Stimulated activated CD8-positive, alpha-beta memory T cell treated with anti-CD3 and anti-CD28 coated beads, Interleukin-12 subunit alpha, Interleukin-12 subunit beta, amount 100 ng/mL, for 1 hour (primary cell): ENCODE results near the gene LEO1.
"Not testable (repeated sequence)": the region's sequence is repeated elsewhere in the genome, so short reads cannot be mapped to it uniquely, and the experiment has no call there.

Experiments used
- DNase-seq: peaks from one replicate; pipeline ENCODE4 v3.0.0-alpha.2; 2020; ENCODE audit warnings: low read depth

The LEO1 gene

DNA sequence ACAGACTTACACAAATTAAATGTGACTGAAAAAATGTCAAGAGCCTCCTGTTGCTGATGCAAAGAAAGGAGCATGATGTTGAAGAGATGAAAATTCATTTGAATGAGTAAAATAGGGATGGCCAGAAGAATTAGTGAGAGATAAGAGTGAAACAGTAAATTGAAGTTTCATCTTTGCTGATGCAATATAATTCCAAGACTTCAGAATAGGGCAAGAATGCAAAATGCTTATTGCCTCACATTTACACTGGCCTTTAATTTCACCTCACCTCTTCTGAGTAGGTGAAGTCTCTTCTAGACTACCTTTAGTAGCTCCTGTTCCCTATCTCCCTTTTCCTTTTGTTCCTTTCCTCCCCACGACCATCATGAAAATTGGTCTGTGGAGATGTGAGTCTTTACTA, 32.1 kb upstream of the LEO1 start:
- no peak for DNase-seq

DNA sequence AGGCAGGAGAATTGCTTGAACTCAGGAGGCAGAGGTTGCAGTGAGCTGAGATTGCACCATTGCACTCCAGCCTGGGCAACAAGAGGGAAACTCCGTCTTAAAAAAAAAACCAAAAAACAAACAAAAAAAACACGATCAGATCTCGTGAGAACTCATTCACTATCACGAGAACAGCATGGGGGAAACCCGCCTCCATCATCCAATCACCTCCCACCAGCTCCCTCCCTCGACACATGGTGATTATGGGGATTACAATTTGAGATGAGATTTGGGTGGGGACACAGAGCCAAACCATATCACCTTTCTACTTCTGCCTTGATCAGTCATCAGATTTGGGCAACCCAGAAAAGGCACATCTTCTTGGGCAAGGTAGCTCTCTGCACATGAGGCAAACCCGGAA, 31.5 kb upstream of the LEO1 start:
- DNase-seq, result not testable (repeated sequence)

DNA sequence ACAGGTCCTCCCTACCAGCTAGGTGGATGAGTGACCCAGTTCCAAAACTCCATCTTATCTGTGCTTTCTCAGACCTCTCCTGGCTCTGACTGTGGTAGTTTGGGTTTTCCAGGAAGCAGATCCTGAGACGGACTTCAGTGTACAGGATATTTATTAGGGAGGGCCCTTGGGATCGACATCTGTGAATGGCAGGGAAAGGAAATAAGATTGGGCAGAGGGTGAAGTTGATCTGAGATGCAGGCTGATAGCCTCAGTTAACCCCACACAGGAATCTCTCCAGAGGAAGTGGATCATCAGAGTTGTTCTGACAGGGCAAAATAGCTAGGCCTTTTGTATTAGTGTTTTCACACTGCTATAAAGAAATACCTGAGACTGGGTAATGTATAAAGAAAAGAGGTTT, 30.8 kb upstream of the LEO1 start:
- DNase-seq, result no peak

DNA sequence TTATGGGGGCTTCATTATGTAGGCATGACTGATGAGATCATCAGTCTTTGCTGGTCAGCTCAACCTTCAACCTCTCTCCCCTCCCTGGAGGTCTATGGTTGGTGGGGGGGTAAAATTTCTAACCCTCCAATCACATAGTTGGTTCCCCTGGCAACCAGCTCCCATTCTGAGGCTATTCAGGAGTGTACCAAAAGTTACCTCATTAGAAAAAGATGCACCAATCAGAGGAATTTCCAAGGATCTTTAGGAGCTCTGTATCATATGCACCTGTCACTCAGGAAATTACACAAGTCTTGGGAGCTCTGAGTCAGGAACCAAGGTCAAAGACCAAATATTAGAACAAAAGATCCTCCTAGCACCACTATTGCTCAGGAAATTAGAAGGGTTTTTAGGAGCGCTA, 21.4 kb upstream of the LEO1 start:
- no peak for DNase-seq

DNA sequence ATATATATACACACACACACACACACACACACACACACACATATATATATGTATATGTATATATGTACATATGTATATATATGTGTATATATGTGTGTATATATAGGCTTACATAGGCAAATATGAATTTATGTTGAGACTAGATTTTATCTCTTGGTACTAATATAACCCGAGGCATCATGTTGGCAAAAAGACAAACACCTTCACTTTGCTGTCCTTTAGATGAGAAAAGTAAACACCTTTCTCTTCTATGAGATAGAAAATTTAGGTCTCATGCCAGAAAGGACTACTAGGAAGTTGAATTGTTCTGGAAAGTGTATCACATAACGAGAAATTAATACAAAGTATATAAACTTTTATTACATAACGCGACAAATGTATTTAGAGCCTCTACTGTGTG, 19.6 kb upstream of the LEO1 start:
- no peak for DNase-seq

DNA sequence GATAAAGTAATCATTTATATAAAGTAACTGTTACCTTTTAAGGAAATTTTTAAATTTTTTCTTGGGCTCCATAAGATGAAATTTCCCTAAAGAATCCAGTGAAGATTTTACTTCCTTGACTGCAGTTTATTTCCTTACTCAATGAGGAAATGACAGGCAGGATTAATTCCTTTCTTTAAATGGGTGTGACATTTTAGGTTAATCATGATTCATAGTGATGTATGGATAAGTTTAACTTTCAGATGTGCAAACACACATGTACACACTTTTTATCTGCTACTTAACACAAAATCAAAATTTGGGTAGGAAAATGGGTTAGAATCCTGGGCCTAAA, 11.2 kb upstream of the LEO1 start:
- no peak for DNase-seq

DNA sequence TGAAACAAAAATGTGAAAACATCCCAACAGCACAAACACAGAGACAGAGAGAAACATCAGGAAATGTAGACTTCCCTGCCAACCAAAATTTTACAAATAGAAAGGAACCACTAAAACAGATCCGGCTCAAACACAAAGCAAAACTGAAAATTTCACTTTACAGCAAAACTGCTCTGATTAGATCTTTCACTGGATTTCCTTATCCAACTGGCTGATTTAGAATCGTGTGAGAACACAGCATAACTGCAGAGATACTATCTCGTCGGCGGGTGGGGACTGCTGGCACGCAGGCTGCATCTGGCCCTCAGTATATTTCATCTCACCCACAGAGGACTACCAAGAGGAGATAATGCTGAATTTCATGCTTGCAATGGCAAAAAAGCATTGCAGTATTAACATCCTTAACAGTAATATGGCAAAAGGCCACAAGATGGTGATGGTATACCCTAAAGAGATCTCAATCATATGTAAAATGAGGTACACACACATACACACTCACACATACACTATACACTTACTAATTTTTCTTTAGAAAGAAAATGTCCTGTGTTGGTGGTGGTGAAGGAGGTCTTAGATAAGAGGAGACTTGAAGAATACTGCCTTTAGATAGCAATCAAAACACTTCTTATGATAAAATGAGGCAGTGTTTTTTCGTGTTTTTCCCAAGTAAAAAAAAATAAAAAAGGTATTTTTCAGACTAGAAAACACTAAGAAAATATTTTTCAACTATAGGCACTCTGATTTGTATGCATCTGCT, 10.6 kb upstream of the LEO1 start:
- no peak for DNase-seq

DNA sequence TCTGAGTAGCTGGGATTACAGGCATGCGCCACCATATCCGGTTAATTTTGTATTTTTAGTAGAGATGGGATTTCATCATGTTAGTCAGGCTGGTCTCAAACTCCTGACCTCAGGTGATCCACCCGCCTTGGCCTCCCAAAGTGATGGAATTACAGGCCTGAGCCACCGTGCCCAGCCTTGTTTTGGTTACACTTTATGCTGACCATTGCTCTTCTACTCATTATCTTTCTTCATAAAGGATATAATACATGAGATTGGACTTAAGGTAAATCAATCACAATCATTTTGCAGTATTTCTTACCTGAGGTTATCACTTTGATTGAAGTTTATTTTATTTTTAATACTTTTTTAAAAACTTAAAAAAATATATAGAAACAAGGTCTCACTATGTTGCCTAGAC, 2.2 kb upstream of the LEO1 start:
- DNase-seq, result no peak

DNA sequence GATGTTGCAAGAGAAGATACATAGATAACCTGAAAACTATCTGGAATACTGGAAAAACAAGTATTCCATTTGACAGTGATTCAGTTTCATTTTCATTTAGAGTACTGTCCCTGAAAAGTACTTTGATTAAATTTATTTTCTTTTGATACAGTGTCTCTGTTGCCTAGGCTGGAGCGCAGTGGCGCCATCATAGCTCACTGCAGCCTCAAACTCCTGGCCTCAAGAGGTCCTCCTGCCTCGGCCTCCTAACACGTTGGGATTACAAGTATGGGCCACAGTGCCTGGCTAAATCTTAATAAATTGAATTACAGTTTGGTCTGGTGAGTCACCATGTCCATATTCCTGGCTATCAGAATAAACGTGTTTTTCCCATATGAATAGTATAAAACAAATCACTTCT, 1.6 kb upstream of the LEO1 start:
- no peak for DNase-seq

DNA sequence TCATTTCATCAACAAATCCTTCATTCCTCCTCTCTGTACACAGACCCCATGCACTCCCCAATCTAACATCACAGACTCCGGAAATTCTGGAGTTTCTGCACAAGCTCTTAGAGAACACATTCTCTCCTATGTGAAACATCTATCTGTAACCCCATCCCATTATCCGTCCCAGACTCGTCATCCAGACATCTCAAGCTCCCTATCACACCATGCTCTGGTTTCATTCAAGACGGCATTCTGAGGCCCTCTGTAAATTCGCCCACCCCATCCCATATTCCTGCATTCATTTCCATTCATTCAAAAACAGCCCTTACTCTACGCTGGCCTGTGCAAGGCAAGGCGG, 575 bp downstream of the LEO1 start:
- no peak for DNase-seq

DNA sequence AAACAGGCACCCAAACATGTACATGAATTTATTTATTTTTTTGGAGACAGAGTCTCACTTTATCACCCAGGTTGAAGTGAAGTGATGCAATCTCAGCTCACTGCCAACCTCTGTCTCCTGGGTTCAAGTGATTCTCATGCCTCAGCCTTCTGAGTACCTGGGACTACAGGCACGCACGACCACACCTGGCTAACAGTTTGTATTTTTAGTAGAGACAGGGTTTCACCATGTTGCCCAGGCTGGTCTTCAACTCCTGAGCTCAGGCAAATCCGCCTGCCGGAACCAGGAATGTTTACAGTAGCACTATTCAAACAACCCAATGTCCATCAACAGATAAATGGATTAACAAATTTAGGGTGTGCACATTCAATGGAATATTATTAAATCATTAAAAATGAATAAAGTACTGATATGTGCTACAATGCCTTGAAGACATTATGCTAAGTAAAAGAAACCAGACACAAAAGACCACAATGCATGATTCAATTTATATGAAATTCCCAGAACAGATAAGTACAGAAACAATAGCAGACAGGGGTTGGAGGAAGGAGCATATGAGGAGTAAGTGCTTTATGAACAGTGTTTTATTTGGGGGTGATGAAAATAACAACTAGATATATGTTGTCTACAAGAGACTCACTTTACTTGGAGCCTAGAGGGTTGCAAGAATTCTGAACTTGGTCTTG, 1.3 kb downstream of the LEO1 start:
- no peak for DNase-seq

GRCh38 chr15:51969728-51970127, 1.9 kb downstream of the LEO1 start:
- no peak for DNase-seq

DNA sequence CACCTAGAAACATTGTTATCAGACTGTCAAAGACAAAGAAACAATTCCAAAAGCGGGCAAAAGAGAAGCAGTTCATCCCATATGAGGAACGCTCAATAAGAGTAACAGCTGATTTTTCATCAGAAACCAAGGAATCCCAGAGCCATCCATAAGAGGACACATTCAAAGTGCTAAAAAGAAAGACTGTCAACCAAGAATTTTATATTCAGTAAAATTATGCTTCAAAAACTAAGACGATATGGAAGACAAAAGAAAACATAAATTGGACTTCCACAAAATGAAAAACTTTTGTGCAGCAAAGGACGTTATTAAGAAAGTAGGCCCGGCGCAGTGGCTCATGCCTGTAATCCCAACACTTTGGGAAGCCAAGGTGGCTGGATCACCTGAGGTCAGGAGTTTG, 4.0 kb downstream of the LEO1 start:
- no peak for DNase-seq

DNA sequence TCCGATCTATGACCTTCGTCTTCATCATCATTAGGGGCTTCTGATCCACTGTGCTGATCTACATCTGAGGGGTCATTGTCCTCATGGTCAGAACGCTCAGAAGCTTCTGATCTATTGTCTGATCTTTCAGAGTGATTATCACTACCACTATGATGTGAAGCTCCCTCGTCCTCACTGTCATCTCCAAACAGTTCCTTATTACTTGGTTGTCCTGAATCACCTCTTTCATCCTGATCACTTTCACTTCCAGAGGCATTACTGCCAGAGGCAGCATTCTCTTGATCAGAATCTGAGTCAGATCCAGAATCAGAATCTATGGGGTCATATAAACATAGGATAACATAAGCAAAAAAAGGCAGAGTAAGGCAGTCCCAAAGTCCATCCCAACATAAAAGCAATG, 5.4 kb downstream of the LEO1 start:
- DNase-seq, result no peak

DNA sequence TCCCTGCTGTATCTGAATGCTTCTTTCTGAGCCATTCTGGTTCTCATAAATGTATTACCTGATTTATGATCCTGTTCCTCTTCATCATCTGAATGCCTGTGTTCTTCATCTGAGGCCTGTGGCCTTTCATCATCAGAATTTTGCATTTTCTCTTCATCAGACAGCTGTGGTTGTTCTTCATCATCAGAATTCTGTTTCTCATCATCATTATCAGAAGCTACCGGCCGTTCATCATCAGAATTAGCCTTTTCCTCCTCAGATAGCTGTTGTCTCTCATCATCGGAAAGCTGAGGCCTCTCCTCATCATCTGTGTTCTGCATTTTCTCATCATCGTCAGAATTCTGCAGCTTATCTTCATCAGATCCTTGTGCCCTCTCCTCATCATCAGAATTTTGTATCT, 5.9 kb downstream of the LEO1 start:
- DNase-seq, result no peak

GRCh38 chr15:51955504-51955903, 16.1 kb downstream of the LEO1 start:
- no peak for DNase-seq

- DNase-seq, result no peak
Observed at GRCh38 chr15:51952805-51953204, 18.8 kb downstream of the LEO1 start.

DNA sequence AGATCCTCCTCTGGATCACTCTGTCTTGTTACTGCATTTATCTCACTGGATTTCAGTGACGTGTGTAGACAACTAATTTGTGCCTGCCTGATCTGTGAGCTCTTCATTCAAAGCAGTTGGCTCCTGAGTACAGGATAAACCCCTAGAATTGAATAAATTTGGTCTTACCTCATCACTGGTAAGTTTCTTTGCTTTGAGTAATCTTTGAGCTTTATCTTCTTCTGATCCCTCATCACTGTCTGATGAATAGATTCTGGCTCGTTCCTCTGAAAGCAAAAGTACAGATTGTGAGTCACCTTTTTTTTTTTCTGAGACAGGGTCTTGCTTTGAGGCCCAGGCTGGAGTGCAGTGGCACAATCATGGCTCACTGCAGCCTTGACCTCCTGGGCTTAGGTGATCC, 24.5 kb downstream of the LEO1 start:
- no peak for DNase-seq

- no peak for DNase-seq
Observed at GRCh38 chr15:51939216-51939615, 32.4 kb downstream of the LEO1 start.

- no peak for DNase-seq
Observed at GRCh38 chr15:51938286-51938685, 33.3 kb downstream of the LEO1 start.

DNA sequence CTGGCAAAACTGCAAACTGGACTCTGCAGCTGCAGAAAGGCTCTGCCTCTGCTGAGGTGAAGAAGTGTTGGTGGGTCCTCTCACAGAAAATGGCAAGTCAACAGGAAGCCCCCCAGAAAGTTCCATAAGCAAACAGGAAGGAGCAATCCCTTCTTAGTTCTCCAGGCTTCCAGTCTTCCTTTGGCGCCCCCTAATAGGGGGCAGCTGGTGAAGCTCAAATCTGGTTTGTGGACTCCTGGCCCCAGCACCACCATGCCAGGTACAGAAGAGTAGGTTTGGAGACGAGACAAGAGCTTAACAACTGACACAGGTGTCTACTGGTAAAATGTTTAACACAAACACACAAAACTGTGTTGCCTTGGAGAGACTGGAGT, 35.5 kb downstream of the LEO1 start:
- DNase-seq, result no peak

DNA sequence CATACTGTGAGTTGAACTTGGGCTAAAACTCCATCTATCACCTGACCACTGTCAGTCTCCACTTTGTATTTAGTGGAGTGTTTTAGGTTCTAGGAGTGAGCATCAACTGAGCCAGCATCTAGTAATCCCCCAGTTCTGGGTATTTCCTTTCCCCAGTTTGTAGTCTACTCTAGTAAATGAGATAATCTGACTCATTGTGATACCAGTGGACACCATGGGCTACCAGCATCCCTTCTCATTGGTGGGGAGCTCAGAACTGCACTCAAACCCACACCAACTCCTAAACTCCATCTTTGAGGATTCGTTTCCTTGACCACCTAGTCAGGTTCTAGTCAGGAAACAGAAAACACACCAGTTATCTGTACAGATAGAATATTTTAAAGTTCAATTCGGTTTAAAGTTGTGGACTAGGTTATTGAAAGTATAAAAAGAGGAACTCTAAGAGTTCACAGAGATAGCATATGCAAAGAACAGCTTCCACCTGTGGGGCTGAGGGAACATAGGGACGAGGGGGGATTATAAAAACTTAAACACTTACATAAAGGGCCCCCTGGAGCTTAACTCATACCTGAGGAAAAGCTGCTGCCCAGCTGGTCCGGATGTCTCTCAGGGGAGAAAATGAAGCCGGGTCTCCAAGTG, 36.0 kb downstream of the LEO1 start:
- no peak for DNase-seq

- DNase-seq, result no peak
Observed at GRCh38 chr15:51932161-51932560, 39.4 kb downstream of the LEO1 start.

DNA sequence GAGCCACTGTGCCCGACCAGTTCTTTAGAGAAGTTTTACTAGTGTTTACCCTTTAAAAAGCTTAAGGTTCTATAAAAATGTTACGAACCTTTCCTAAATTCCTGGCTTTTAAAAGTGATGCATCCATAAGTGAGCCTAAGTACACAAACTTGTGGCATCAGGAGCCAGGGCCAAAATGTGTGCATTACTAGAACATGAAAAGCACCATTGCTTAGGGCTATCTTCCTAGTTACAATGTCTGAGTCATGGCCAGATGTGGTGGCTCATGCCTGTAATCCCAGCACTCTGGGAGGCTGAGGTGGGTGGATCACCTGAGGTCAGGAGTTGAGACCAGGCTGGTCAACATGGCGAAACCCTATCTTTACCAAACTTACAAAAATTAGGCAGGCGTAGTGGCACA, 39.9 kb downstream of the LEO1 start:
- DNase-seq, result no peak
